AG04450 (cell line): ENCODE data around the gene SPDL1. TPM values are rescaled to one million over a fixed set of nuclear protein-coding genes. Genes with fewer than 3 reads are reported as not detected.

ENCODE experiments used
- CTCF ChIA-PET: fragments of 300-600, 350-600 bp; formaldehyde crosslinking; extraction: SDS; loops from one replicate; lab custom pipeline; 2022; ENCODE audit warnings: antibody characterized with exemption, inconsistent platforms; lab: Charles Lee
- POLR2A ChIA-PET: fragments of 350-600 bp; formaldehyde crosslinking; extraction: SDS; loops from one replicate; lab custom pipeline; 2021; ENCODE audit warnings: antibody characterized with exemption, inconsistent platforms; lab: Yijun Ruan, JAX
- DNase-seq: peaks from one replicate; pipeline ENCODE4 v3.0.0-alpha.2; 2011; ENCODE audit warnings: low read depth, low spot score
- H3K27ac ChIP-seq: one replicate; pipeline ENCODE4 v1.5.1; 2012; ENCODE audit warnings: low read depth, low read length, control low read depth
- H3K27me3 ChIP-seq: one replicate; pipeline ENCODE4 v1.6.0; 2012; ENCODE audit warnings: low read length; ENCODE audit not compliant: control insufficient read depth, insufficient read depth
- H3K4me3 ChIP-seq: 2 replicates; pipeline ENCODE4 v1.5.1; 2011; ENCODE audit warnings: mild to moderate bottlenecking, low read depth, low read length, control low read depth
- H3K9me3 ChIP-seq: 2 replicates; pipeline ENCODE4 v1.5.1; 2012; ENCODE audit warnings: low read length; ENCODE audit not compliant: control insufficient read depth, insufficient read depth
- polyA plus RNA-seq: library from polyadenylated mRNA; depleted of rRNA; stranded (reverse); fragments of >200 nt; gene quantifications from 2 replicates; pipeline ENCODE4 v1.2.3, GENCODE V29; 2011
- TF ChIP-seq, protein P1 (sequence below): IDR thresholded peaks from 2 replicates; pipeline ENCODE4 v1.5.1; 2011; ENCODE audit warnings: low read depth, low read length, control low read depth, inconsistent platforms

Gene SPDL1
- polyA plus RNA-seq, 1 experiment: 22.7 TPM

DNA sequence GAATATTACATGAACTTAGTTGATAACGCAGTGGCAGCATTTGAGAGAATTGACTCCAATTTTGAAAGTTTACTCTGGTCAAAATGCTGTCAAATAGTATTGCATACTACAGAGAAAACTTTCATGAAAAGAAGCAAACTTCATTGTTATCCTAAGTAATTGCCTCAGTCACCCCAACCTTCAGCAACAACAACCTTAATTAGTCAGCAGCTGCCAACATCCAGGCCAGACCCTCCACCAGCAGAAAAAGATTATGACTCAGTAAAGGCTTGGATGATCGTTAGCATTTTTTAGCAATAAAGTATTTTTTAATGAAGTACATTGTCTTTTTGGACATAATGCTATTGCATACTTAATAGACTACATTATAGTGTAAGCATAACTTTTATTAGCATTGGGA, 40.8 kb upstream of the SPDL1 start:
- no peaks in the 10 kb centered on the region for H3K9me3 ChIP-seq
- no peak overlapping the region for H3K27ac ChIP-seq
- no peak for DNase-seq
- ChIA-PET POLR2A (no interaction called here), CTCF (no interaction called here)
- TF ChIP-seq, protein P1, sequence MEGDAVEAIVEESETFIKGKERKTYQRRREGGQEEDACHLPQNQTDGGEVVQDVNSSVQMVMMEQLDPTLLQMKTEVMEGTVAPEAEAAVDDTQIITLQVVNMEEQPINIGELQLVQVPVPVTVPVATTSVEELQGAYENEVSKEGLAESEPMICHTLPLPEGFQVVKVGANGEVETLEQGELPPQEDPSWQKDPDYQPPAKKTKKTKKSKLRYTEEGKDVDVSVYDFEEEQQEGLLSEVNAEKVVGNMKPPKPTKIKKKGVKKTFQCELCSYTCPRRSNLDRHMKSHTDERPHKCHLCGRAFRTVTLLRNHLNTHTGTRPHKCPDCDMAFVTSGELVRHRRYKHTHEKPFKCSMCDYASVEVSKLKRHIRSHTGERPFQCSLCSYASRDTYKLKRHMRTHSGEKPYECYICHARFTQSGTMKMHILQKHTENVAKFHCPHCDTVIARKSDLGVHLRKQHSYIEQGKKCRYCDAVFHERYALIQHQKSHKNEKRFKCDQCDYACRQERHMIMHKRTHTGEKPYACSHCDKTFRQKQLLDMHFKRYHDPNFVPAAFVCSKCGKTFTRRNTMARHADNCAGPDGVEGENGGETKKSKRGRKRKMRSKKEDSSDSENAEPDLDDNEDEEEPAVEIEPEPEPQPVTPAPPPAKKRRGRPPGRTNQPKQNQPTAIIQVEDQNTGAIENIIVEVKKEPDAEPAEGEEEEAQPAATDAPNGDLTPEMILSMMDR: no peak
- H3K27me3 ChIP-seq: no peaks in the 10 kb centered on the region
- H3K4me3 ChIP-seq: no peak overlapping the region

DNA sequence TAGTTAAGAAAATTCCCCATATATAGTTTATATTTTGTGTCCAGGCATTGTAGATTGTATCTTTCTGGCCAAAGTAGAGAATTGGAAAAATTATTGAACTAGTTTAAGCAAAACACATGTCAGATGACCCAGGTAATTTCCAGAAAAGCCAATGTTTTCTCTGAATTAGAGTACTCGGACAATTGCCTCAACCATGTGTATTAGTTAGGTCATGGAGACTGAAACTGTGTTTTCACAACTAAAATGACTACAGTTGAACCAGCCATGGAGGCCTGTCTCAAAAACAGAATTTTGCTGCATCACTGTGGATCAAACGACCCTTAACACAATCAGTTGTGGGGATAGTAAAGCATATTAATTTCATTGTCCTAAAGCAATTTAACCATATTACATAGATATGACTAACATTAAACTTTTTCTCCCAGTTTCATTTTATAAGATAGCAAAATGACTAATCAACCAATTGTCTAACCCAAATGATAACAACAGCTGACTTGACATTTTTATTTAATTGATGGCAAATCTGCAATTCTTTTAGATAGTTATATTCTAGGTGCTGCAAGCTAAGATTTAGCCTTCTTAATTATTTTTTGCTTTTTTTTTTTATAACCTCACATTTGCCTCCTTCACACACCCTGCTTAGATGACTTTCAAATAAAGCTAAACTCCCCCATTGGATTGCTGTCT, 39.2 kb upstream of the SPDL1 start:
- TF ChIP-seq, protein P1: no peak
- ChIA-PET CTCF (interaction anchor here (1.5 kb wide), 1 partner anchor 557 kb away, joined by 8 read pairs; no protein-coding TSS in a partner anchor), POLR2A (no interaction called here)
- DNase-seq: no peak
- H3K27me3 ChIP-seq: no peaks in the 10 kb centered on the region
- H3K9me3 ChIP-seq: no peaks in the 10 kb centered on the region
- H3K4me3 ChIP-seq: no peak overlapping the region
- H3K27ac ChIP-seq: no peak overlapping the region

DNA sequence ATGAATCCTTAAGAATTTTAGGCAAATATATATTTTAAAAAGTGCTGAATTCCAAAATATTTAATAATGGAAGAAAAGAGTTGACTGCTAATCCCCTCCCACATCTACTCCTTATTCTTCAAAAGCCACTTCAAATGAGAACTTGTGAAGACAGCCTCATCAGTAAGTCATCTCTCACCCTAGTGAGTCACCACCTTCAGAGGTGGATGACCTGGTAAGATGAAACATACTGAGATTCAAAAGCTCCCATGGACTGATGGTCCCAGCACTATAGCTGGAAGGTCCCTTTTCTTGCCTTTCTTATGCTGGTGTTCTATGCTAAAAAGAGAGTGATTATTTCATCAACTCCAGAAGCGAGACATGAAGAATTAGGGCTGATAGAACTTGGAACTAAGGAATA, 37.8 kb upstream of the SPDL1 start:
- no peak for DNase-seq
- POLR2A ChIA-PET: no interaction called here
- TF ChIP-seq, protein P1: no peak
- Histone ChIP-seq H3K27me3 (no peaks in the 10 kb centered on the region), H3K4me3 (no peak overlapping the region), H3K27ac (no peak overlapping the region), H3K9me3 (no peaks in the 10 kb centered on the region)
- CTCF ChIA-PET: interaction anchor here (0.6 to 1.5 kb wide), 2 partner anchors 36 to 558 kb away, joined by 3 to 8 read pairs; no protein-coding TSS in a partner anchor

DNA sequence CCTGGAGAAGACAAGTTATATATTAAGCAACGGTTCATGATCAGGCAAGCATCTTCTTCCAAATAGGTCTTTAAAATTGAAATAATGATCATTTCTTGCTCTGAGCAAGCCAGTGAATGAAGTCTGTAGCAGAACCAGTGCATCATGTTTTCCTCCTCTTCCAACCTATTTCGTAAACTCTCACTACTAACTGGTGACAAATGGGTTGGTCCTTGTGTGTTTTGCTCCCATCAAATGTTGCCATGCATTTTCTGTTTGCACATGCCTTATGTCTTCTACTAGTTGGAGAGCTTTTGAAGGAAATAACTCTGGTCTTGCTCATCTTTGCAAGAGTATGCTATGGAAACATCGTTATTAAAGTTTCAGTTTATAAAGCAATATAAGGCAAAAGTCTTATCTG, 37.2 kb upstream of the SPDL1 start:
- TF ChIP-seq, protein P1: no peak
- H3K27ac ChIP-seq: no peak overlapping the region
- no peaks in the 10 kb centered on the region for H3K27me3 ChIP-seq
- no peak for DNase-seq
- CTCF ChIA-PET: interaction anchor here (0.7 to 3.3 kb wide), 2 partner anchors 558 to 868 kb away, joined by 3 to 35 read pairs; no protein-coding TSS in a partner anchor
- no peaks in the 10 kb centered on the region for H3K9me3 ChIP-seq
- no peak overlapping the region for H3K4me3 ChIP-seq
- POLR2A ChIA-PET: no interaction called here

DNA sequence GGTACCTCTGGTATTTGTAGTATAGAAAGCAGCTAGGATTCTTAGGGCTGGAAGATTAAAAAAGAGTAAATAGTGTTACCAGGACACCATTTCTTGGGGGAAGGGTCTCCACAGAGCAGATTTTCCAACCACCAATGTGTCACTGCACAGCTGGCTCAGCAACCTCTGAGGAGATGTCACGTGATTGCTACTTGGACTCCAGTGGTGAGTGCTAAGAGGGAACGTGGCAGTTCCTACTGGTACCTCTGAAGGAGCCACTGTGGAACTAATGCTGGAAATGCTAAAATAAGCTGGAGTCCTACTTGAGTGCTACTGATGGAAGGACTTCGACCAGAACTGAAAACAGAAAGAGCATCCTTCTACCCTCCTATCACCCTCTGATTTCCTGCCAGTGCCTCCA, 36.1 kb upstream of the SPDL1 start:
- TF ChIP-seq, protein P1: no peak
- DNase-seq: no peak
- H3K4me3 ChIP-seq: no peak overlapping the region
- CTCF ChIA-PET: interaction anchor here (0.6 to 3.3 kb wide), 2 partner anchors 318 to 559 kb away, joined by 3 to 35 read pairs; no protein-coding TSS in a partner anchor
- H3K9me3 ChIP-seq: no peaks in the 10 kb centered on the region
- H3K27me3 ChIP-seq: no peaks in the 10 kb centered on the region
- no peak overlapping the region for H3K27ac ChIP-seq
- POLR2A ChIA-PET: no interaction called here
